GM21447 (cell line): ENCODE data around the gene ATP6V0E2.

Experiments
- ATAC-seq: cut with Tn5 transposase; IDR thresholded peaks from one replicate; pipeline ENCODE4 v1.9.1; 2021; ENCODE audit not compliant: unreplicated experiment

ATP6V0E2 gene

DNA sequence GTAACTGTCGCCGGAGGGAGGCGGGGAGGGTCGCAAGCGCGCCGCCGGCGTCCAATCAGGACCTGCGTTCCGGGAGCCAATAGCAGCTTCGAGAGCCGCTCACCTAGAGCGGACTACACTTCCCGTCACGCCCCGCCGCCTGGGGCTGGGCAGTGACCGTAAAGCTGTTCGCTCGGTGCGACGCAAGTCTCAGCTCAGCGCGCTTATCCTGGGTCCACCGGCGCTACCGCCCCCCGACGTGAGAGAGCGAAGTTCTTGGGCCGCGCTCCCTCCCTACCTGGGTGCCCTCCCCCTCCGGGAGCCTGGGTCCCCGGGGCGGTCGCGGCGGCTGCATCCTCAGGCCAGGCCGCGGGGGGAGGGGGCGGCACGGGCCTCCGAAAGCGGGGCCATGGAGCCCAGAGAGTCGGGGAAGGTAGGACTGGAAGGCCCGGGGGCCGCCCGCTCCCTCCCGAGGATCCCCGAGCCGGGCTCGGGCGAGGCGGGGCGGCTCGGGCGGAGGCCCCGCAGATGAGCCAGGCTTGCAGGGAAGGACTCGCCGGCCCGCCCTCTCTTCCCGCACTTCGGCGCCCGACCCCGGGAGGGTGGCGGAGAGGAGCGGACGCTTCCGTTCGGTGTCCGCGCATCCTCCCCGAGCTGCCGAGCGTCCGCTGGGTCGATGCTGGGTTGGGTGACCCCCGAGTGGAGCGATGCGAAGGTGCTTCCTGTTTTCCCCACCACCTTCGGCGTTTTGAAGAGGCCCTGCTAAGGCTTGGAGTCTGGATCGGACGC lies 35.4 kb upstream of the ATP6V0E2 start, which contains the start of gene ZNF862:
Gene ZNF862, plus strand, starts transcription at position 152 of the 768 bp plus-strand sequence. Its CDS starts 237 bp downstream, at position 389.
- peak; percentile 99 for ATAC-seq

GRCh38 chr7:149838992-149839408 lies 34.8 kb upstream of the ATP6V0E2 start:
- ATAC-seq = no peak

- no peak for ATAC-seq
Observed at GRCh38 chr7:149839933-149840332, 33.8 kb upstream of the ATP6V0E2 start.

DNA sequence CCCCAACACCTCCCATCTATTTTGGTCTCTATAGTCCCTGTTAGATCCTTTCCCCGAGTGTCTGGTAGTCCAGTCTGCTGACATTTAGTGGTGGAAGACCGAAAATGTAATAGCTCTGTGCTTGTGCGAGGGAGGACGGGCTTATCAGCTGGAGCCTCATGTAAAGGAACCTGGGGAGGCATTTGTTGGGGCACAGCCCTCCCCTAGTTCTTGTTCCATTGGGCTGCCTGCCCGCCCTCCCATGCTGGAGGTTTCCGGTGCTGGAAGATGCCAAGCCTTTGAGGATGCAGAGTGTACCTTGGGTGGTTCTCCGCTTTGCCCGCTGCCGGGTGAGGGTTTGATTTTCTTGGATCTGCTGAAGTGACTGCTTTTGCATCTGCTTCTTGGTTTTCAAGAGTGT lies 30.2 kb upstream of the ATP6V0E2 start:
- ATAC-seq = no peak

GRCh38 chr7:149844445-149844844 lies 29.3 kb upstream of the ATP6V0E2 start:
- ATAC-seq = no peak

DNA sequence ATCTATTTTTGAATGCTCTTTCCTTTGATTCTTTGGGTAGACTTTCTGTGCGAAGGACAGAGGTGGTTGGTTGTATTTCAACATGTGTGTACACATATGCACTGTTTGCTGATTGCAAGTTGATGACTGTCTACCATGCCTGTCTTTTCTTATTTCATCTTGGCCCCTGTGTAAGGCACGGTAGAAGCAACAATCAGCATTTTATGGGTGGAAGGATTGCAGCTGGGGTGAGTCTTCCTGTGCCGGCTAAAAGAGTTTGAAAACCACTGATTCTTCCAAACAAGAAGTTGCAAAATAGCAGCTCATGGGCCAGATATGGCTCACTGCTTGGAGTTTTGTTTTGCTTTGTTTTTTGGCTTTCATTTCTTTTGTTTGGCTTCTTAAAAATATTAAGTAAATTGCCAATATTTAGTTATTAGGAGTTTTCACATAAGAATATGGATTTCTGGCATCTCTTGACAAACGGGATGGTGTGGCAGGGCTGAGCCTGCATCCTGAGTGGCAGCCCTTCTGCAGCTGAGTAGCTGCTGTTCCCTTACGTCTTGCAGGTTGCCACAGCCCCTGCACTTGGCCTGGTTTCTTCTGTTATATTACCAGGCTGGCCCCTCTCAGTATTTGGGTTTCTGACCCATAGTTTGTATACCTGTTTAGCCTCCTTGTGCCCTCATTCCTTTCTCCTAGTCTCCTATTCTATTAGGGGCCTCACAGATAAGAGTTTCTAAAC lies 28.4 kb upstream of the ATP6V0E2 start:
- ATAC-seq = no peak

DNA sequence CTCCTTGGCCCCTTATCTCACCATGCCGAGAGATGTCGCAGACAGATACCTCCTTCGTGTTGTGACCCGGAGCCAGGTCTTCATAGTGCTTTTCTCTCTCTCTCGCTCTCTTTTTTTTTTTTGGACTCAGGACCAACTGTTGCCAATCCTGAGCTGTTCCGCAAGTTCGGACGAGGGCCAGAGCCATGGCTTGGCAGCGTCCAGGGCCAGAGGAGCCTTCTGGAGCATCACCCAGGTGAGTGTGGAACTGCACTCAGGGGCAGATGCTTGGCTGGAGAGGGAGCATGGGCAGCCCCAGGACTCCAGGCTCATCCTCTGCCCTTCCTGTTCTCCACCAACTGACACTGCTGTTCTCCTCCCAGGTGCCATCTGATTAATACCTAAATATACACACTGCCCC lies 27.7 kb upstream of the ATP6V0E2 start:
- no peak for ATAC-seq

DNA sequence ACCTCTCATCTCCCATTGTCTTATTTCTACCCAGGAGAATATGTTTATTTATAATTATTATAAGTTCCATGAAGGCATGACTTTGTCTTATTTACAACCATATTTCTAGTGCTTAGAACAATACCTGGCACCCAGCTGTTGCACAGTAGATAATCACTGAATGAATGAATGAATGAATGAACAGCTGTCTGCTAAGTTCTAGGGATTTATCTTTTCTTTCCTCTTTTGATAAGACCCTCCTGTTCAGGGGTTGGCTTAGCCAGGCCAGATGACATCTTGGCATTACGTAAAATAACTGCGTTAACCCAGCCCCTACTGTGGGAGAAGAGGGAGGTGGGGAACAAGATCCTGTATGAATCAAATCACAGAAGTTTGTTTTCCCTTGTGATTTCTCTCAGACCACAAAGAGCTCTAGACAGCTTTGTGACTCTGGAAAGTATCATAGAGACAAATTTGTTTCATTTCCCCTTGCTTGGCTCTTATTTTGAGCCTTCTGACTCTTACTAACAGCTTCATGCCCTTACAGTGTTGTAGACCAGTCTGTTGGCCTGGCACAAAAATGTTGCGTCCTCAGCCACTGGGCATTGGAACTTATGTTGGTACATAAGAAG lies 27.2 kb upstream of the ATP6V0E2 start:
- ATAC-seq = peak; percentile 76

DNA sequence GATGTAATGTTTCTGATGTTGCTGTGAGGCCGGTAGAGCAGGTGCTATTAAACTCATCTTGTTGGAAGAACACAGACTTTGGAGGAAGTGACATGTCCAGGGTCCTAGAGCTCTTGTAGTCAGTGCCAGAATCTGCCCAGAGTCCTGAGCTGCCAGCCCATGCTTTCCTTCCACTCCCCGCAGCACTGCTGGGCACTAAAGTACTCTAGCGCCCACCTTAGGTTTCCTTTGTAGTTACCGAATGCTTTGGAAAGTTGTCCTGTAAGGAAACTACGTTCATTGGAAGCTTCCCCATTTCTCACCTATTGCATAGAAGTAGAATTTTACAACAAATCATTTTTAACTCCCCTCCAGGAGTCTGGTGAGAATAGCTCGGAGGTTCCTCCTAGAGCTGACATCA lies 24.6 kb upstream of the ATP6V0E2 start:
- no peak for ATAC-seq

DNA sequence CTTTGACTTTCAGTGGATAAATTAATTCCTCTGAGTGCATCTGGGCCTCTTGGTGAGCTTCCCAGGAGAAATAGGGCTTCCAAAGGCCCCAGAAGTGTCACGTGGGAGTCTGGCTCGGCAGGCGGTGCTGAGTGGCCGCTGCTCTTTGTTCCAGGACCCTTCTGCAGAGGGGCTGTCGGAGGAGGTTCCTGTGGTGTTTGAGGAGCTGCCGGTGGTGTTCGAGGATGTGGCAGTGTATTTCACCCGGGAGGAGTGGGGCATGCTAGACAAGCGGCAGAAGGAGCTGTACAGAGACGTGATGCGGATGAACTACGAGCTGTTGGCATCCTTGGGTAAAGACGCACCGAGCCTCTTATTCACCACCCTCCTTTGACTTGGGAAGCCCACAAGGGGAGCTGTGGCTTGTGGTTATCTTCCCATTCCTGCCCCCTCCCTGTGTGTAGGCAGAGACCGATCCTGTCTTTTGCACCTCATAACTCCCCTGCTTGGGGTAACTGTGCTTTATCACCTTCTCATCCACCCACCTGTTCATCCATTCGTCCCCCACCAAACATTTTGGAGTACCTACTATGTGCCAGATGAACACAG lies 23.7 kb upstream of the ATP6V0E2 start:
- no peak for ATAC-seq

GRCh38 chr7:149850716-149851115 lies 23.1 kb upstream of the ATP6V0E2 start:
- ATAC-seq = no peak

GRCh38 chr7:149851449-149851848 lies 22.3 kb upstream of the ATP6V0E2 start:
- no peak for ATAC-seq

DNA sequence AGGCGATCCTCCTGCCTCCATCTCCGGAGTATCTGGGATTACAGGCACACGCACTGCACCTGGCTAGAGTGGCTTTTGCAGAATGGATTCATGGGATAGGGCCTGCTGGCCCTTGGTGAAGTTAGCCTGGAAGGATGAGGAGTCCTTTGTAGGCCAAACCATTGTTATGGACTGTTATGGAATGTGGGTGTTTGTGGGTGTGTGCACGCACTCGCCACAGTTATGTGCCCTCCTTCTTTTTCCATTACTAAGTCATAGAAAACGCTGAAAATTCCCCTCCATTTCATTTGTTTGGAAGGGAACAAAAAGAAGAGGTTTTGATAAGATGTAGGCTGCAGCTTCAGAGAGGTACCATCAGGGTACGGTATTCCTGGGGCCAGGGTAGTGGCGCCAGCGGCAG lies 20.6 kb upstream of the ATP6V0E2 start:
- ATAC-seq = no peak

DNA sequence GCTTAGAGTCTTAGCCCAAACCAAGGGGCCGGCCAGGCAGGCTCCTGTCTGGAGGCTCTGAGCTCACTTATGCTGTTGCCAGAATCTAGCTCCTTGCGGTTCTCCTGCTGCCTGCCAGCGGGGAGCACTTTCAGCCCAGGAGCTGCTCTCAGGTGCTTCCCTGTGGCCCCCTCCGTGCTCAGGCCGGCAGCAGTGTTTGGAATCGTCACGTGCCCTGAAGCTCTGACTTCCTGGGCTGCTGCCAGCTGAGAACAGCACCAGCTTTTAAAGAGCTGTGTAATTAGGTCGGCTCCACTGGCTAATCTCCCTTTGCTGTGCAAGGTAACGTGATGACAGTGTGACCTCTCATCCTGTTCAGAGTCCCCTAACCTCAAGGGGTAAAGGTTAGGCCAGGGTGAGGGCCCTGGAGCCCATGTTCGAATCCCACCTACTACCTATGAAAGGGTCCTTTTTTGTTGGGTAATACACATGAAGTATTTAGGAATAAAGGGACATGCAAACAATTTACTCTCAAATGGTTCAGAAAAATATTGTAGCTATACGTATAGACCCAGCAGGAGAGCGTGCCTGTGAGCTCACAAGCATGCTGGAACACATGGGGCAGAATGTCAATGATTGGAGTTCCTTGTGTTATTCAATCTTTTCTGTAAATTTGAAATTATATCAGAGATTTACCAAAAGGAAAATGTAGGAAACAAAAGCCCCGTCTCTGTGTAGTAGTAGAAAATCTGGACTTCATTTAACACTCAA lies 19.0 kb upstream of the ATP6V0E2 start:
- no peak for ATAC-seq

DNA sequence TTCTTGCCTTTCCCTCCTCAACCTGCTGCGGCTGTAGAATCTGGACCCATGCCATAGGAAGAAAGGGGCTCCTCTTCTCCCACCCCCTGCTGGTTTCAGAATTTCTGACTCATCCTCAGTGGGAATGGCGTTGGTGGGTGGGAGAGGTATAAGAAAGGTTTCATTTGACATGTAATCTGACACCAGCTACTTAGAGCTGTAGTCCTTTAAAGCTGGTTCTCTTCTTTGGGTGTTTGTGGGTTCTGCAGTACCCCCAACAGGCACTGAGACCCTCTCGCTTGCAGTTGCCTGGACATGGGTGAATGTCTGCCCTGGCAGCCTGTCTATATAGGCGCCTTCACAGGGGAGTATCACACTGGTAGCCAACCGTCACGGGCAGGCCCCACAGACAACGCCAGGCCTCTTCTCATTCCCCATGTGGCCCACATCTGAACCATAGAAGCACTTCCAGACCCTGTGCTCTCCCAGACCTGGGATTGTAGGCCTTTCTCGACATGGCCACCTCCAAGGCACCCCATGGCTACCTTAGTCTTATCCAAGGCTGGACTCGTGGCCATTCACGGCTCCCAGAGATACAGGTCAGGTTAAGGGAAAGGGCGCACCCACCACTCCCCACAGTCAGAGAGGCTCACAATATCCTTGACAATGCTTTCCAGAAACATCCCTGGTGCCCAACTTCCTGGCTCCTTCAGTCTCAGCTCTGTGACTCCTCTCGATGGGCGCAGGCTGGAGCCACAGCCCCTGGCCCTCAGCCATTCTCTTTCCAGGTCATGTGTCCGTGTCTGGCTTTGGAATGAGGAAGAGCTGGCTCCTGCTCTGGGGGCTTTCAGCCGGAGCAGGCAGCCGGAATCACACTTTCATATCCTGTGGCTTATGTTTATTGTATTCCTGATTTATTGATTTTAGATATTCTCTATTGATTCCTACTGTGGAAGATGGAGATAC lies 18.1 kb upstream of the ATP6V0E2 start:
- no peak for ATAC-seq

DNA sequence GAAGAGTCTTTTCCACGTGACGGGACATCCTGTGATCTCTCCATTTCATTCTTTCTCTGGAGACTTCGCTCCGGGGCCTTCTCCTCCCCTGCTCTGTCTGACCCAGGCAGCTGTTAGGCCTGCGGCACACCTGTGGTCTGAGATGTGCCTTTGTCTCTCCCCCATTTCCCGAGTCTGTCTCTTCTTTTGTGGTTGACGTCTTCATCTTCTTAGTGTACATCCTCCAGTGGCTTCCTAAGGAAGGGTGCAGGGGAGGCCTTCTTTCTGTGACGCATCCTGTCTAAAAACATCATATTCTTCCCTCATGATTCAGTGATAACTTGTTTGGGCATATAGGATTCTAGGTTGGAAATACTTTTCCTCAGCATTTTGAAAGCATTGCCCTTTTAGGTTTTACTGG lies 17.2 kb upstream of the ATP6V0E2 start:
- no peak for ATAC-seq

- no peak for ATAC-seq
Observed at GRCh38 chr7:149859369-149859768, 14.4 kb upstream of the ATP6V0E2 start.

DNA sequence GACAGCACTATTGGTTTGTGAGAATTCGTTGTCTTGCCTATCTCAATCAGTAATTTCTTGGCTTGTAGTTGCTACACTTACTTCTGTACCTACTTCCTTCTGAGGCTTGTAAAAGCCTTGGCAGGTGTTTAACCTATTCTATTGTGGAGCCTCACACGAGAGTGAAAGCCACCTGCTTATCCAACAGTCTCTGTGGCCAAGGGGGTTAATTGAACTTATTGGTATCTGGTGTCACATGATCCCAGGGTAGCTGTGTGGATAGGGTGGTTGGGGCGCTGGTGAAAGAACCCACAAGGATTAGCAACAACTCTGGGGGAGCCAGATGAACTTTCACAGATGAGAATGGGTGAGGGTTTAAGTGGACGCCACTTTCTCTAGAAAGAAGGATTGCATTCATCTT lies 13.9 kb upstream of the ATP6V0E2 start:
- no peak for ATAC-seq

DNA sequence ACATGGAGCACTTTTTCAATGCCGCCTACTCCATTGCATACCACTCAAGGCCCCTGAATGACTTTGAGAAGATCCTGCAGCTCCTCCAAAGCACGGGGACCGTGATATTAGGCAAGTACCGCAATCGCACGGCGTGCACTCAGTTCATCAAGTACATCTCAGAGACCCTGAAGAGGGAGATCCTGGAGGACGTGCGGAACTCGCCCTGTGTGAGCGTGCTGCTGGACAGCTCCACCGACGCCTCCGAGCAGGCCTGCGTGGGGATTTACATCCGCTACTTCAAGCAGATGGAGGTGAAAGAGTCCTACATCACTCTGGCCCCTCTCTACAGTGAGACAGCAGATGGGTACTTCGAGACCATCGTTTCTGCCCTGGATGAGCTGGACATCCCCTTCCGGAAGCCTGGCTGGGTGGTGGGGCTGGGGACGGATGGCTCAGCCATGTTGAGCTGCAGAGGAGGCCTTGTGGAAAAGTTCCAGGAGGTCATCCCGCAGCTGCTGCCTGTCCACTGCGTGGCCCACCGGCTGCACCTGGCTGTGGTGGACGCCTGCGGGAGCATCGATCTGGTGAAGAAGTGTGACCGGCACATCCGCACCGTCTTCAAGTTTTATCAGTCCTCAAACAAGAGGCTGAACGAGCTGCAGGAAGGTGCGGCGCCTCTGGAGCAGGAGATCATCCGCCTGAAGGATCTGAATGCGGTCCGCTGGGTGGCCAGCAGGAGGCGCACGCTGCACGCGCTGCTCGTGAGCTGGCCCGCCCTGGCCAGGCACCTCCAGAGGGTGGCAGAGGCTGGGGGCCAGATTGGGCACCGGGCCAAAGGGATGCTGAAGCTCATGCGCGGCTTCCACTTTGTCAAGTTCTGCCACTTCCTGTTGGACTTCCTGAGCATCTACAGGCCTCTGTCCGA lies 12.7 kb upstream of the ATP6V0E2 start:
- ATAC-seq = no peak
